Activated gamma-delta T cell treated with anti-CD3 and anti-CD28 coated beads, Interleukin-2, amount 50 U/mL, for 16 hours (primary cell): ENCODE data around the gene NEUROD1.
A peak's percentile ranks its signal among the peaks of the same experiment; 100 is the strongest.
"Not testable (repeated sequence)": the region's sequence is repeated elsewhere in the genome, so short reads cannot be mapped to it uniquely, and the experiment has no call there.

Experiments
- DNase-seq: peaks from one replicate; pipeline ENCODE4 v3.0.0-alpha.2; 2020; ENCODE audit warnings: low read depth

Gene NEUROD1

GRCh38 chr2:181680055-181680936, at the start of gene NEUROD1:
Gene NEUROD1 (minus strand): TSS chr2:181680517. CDS start chr2:181678860, 1,657 bp downstream.
- DNase-seq = no peak

GRCh38 chr2:181725476-181725875, 45.2 kb upstream of the NEUROD1 start:
- no peak for DNase-seq

- no peak for DNase-seq
Measured at GRCh38 chr2:181724662-181725061, 44.3 kb upstream of the NEUROD1 start.

GRCh38 chr2:181723731-181724130, 43.4 kb upstream of the NEUROD1 start:
- no peak for DNase-seq

GRCh38 chr2:181715033-181715630, 34.8 kb upstream of the NEUROD1 start:
- peak; percentile 56 for DNase-seq

- DNase-seq = not testable (repeated sequence)
Measured at GRCh38 chr2:181711051-181711450, 30.7 kb upstream of the NEUROD1 start.

GRCh38 chr2:181702519-181702918, 22.2 kb upstream of the NEUROD1 start:
- DNase-seq = not testable (repeated sequence)

GRCh38 chr2:181698223-181698622, 17.9 kb upstream of the NEUROD1 start:
- no peak for DNase-seq

- DNase-seq = no peak
Measured at GRCh38 chr2:181697571-181697970, 17.3 kb upstream of the NEUROD1 start.

- DNase-seq = no peak
Measured at GRCh38 chr2:181697126-181697525, 16.8 kb upstream of the NEUROD1 start.

- DNase-seq = no peak
Measured at GRCh38 chr2:181694271-181694670, 14.0 kb upstream of the NEUROD1 start.

- no peak for DNase-seq
Measured at GRCh38 chr2:181690860-181691259, 10.5 kb upstream of the NEUROD1 start.

GRCh38 chr2:181686576-181687185, 6.4 kb upstream of the NEUROD1 start:
- no peak for DNase-seq

- no peak for DNase-seq
Measured at GRCh38 chr2:181685150-181685688, 4.9 kb upstream of the NEUROD1 start.

GRCh38 chr2:181684454-181685149, 4.3 kb upstream of the NEUROD1 start:
- DNase-seq = no peak

GRCh38 chr2:181683518-181684453, 3.5 kb upstream of the NEUROD1 start:
- no peak for DNase-seq

- no peak for DNase-seq
Measured at GRCh38 chr2:181682795-181683517, 2.6 kb upstream of the NEUROD1 start.

GRCh38 chr2:181682026-181682789, 1.9 kb upstream of the NEUROD1 start:
- no peak for DNase-seq
